ENCODE data around the gene KCNJ14. TPM values are rescaled to one million over a fixed set of nuclear protein-coding genes. Genes with fewer than 3 reads are reported as not detected.
"Not testable (repeated sequence)": the region's sequence is repeated elsewhere in the genome, so short reads cannot be mapped to it uniquely, and the experiment has no call there.

KCNJ14 gene
- total RNA-seq, 2 donors from 2014 or later, result 0.34 to 1.2 TPM

GRCh38 chr19:48480558-48481500 is 25.5 kb downstream of the KCNJ14 start:
- peak in 1 of 2 donors; percentile 52 for DNase-seq
- intact Hi-C loops (cut with DNase I, micrococcal nuclease), result no loop called here
- ATAC-seq, result peak; percentile 56

GRCh38 chr19:48481846-48482639 is 26.7 kb downstream of the KCNJ14 start:
- DNase-seq, result no peak
- intact Hi-C loops (cut with DNase I, micrococcal nuclease), result no loop called here
- ATAC-seq, result no peak

- ATAC-seq (no peak), DNase-seq (no peak)
- intact Hi-C loops (cut with DNase I, micrococcal nuclease), result no loop called here
Observed at GRCh38 chr19:48483301-48483700, 27.9 kb downstream of the KCNJ14 start.

- DNase-seq, result no peak
- intact Hi-C loops (cut with DNase I, micrococcal nuclease), result no loop called here
Observed at GRCh38 chr19:48484247-48484893, 29.0 kb downstream of the KCNJ14 start.

GRCh38 chr19:48484931-48485612 is 29.7 kb downstream of the KCNJ14 start:
- intact Hi-C loops (cut with DNase I, micrococcal nuclease), result loop anchor here in 1 of 2 donors (5.0 kb wide), 1 partner anchor 97 kb away; no protein-coding TSS in a partner anchor
- ATAC-seq (no peak), DNase-seq (no peak)

More at GRCh38 chr19:48484247-48484893, 29.0 kb downstream of the KCNJ14 start:
- ATAC-seq, result no peak

- intact Hi-C loops (cut with DNase I, micrococcal nuclease), result loop anchor here in 1 of 2 donors (5.0 kb wide), 1 partner anchor 96 kb away; no protein-coding TSS in a partner anchor
Observed at GRCh38 chr19:48486706-48487105, 31.3 kb downstream of the KCNJ14 start.

GRCh38 chr19:48487544-48487943 is 32.2 kb downstream of the KCNJ14 start:
- ATAC-seq (peak; percentile 33), DNase-seq (no peak)
- intact Hi-C loops (cut with DNase I, micrococcal nuclease), result loop anchor here in 1 of 2 donors (5.0 kb wide), 1 partner anchor 95 kb away; no protein-coding TSS in a partner anchor

More at GRCh38 chr19:48486706-48487105, 31.3 kb downstream of the KCNJ14 start:
- DNase-seq, ATAC-seq: not testable (repeated sequence)

- intact Hi-C loops (cut with DNase I, micrococcal nuclease), result loop anchor here in 1 of 2 donors (5.0 kb wide), 1 partner anchor 94 kb away; no protein-coding TSS in a partner anchor
- DNase-seq (peak; percentile 60 to 79), ATAC-seq (peak; percentile 30)
Observed at GRCh38 chr19:48487948-48488347, 32.6 kb downstream of the KCNJ14 start.

- DNase-seq, ATAC-seq: not testable (repeated sequence)
- intact Hi-C loops (cut with DNase I, micrococcal nuclease), result loop anchor here in 1 of 2 donors (5.0 kb wide), 1 partner anchor 94 kb away; no protein-coding TSS in a partner anchor
Observed at GRCh38 chr19:48488478-48488877, 33.1 kb downstream of the KCNJ14 start.

GRCh38 chr19:48489608-48490216 is 34.3 kb downstream of the KCNJ14 start:
- intact Hi-C loops (cut with DNase I, micrococcal nuclease), result loop anchor here in 1 of 2 donors (5.0 kb wide), 1 partner anchor 93 kb away; no protein-coding TSS in a partner anchor
- ATAC-seq (peak; percentile 22), DNase-seq (peak; percentile 67 to 83)

GRCh38 chr19:48490981-48491792 is 35.8 kb downstream of the KCNJ14 start:
- intact Hi-C loops (cut with DNase I, micrococcal nuclease), result no loop called here
- peak; percentile 52 to 64 for DNase-seq
- no peak for ATAC-seq

GRCh38 chr19:48491793-48492123 is 36.4 kb downstream of the KCNJ14 start:
- intact Hi-C loops (cut with DNase I, micrococcal nuclease), result no loop called here
- DNase-seq (no peak), ATAC-seq (no peak)

GRCh38 chr19:48492925-48493717 is 37.7 kb downstream of the KCNJ14 start:
- DNase-seq, result peak; percentile 96 to 98
- intact Hi-C loops (cut with DNase I, micrococcal nuclease), result no loop called here
- ATAC-seq, result peak; percentile 79

GRCh38 chr19:48493718-48494401 is 38.5 kb downstream of the KCNJ14 start:
- DNase-seq (peak in 1 of 2 donors; percentile 30), ATAC-seq (peak; percentile 4)
- intact Hi-C loops (cut with DNase I, micrococcal nuclease), result no loop called here

GRCh38 chr19:48495396-48495795 is 40.0 kb downstream of the KCNJ14 start:
- intact Hi-C loops (cut with DNase I, micrococcal nuclease), result no loop called here
- no peak for DNase-seq
- peak; percentile 18 for ATAC-seq

All from left colon (tissue), 2 donors.